ENCODE measurements around the gene TMEM273. TPM values are rescaled to one million over a fixed set of nuclear protein-coding genes. Genes with fewer than 3 reads are reported as not detected.
A peak's percentile ranks its signal among the peaks of the same experiment; 100 is the strongest.

TMEM273 gene
- total and polyA plus RNA-seq, 2 of the 4 experiments (the other 2 are of a cell fraction), result not detected

DNA sequence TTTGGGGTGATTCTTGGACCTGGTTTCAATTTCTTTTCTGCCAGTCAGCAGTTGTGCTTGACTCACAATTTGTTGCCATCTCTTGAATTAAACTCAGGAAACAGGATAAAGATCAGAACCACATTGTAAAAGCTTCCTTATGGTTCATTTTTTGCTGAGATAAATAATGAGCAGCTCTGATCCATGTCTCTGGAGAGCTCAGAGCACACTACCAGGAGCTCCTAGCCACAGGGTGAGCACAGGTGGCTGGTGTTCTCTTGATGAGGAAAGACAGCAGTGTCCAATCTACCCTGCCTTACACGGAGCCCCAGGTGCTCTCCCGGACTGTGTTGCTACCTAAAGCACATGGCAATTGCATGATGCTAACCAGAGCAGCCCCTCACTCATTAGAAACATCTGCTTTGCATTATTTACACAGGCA, 37.2 kb downstream of the TMEM273 start:
- Histone ChIP-seq H3K4ac (ENCODE audit: low read depth, low read length) (no peak overlapping the region), H3K9me3 (ENCODE audit: control insufficient read depth, insufficient read depth, low read length) (no peaks in the 10 kb centered on the region; the same call in 1 of the 2 replicates), H2BK15ac (ENCODE audit: low read depth, low read length) (no peak overlapping the region; the same call in 2 of the 3 replicates), H4K20me1 (ENCODE audit: insufficient read depth, low read length) (no peaks in the 10 kb centered on the region), H3K9ac (ENCODE audit: low read depth, low read length) (no peak overlapping the region), H3K23ac (ENCODE audit: low read depth, low read length) (no peak overlapping the region), H3K27ac (ENCODE audit: insufficient read depth, low read length) (no peak overlapping the region), H3K9me1 (ENCODE audit: insufficient read depth, low read length) (peaks cover 8% of the 10 kb centered on the region), H4K91ac (ENCODE audit: insufficient read depth, low read depth, low read length) (no peak overlapping the region), H4K8ac (ENCODE audit: low read depth in 2 of 2, low read length in 2 of 2) (no peak overlapping the region), H3K4me1 (ENCODE audit: control insufficient read depth, insufficient read depth, low read length) (peaks cover 4% of the 10 kb centered on the region), H2AK5ac (ENCODE audit: low read depth, low read length) (no peak overlapping the region; the same call in 1 of the 2 replicates), H2AFZ (replicated peaks; ENCODE audit: low read length, poor library complexity) (no peak overlapping the region), H3K27me3 (ENCODE audit: control insufficient read depth, insufficient read depth, low read length) (no peaks in the 10 kb centered on the region), H2AK9ac (replicated peaks; ENCODE audit: low read depth, low read length, poor library complexity) (no peak overlapping the region), H2BK20ac (ENCODE audit: low read depth, low read length) (no peak overlapping the region), H3K18ac (ENCODE audit: low read depth, low read length) (no peak overlapping the region), H3K79me1 (ENCODE audit: low read depth in 1 of 2, low read length in 2 of 2) (no peaks in the 10 kb centered on the region), H3K4me2 (ENCODE audit: low read depth, low read length) (no peak overlapping the region), H3K14ac (replicated peaks; ENCODE audit: low read depth, low read length) (no peak overlapping the region), H4K5ac (ENCODE audit: low read depth, low read length) (no peak overlapping the region), H2BK5ac (ENCODE audit: low read depth, low read length, poor library complexity, severe bottlenecking) (no peak overlapping the region), H3K4me3 (ENCODE audit: insufficient read depth, low read depth, low read length) (no peak overlapping the region), H3K56ac (ENCODE audit: extremely low read depth, insufficient read depth, low read length) (no peak overlapping the region), H2BK120ac (ENCODE audit: low read depth, low read length) (peak overlapping the region; percentile 18; the same call in 1 of the 2 replicates), H3K36me3 (ENCODE audit: control insufficient read depth, insufficient read depth, low read length) (no peaks in the 10 kb centered on the region)
- WGBS, 2 experiments (ENCODE audit: extremely low coverage in 2 of 2, insufficient read length in 1 of 2), result no CpG with 5 or more reads among the region's 2 CpGs
- BruUV-seq (replicated peaks), result no TSS peak
- ATAC-seq (ENCODE audit: low read depth) (no peak), DNase-seq (no peak)
- POLR2A ChIA-PET (ENCODE audit: unreplicated experiment), result no interaction called here
- in situ Hi-C loops (cut with MboI; ENCODE audit: low sequenced_read_pairs), result no loop called here
- CTCF ChIA-PET, result interaction anchor here (0.9 to 1.1 kb wide), 3 partner anchors 10 to 12 kb away, joined by 3 to 4 read pairs (median 3); no protein-coding TSS in a partner anchor
- intact Hi-C loops (cut with micrococcal nuclease), result no loop called here
- TF ChIP-seq MAZ (IDR thresholded peaks at IDR 0.05; ENCODE audit: borderline replicate concordance, low read depth, low read length) (no peak), MAFK (IDR thresholded peaks at IDR 0.05; ENCODE audit: low read depth, low read length) (0 out of 2 replicates have a peak, but pooled peaks have one; percentile 15)
- dilution Hi-C loops (cut with HindIII; ENCODE audit: low sequenced_read_pairs, unreplicated experiment), result no loop called here
